Calu3 (cell line): ENCODE results near the gene DHRS7B. TPM values are rescaled to one million over a fixed set of nuclear protein-coding genes. Genes with fewer than 3 reads are reported as not detected.

ENCODE experiments used
- BruUV-seq: library from RNA; stranded (reverse); fragments of 400-500 nt; replicated peaks from 2 replicates; lab custom pipeline; 2021; lab: Mats Ljungman, UMichigan
- CTCF ChIA-PET: fragments of 300-600 bp; sonication (Branson Sonifier 250); formaldehyde crosslinking; loops from one replicate; lab custom pipeline; 2022; ENCODE audit warnings: antibody characterized with exemption; lab: Charles Lee
- DNase-seq: peaks from one replicate; pipeline ENCODE4 v3.0.0; 2022
- H3K27ac Mint-ChIP-seq: one replicate; pipeline ENCODE4 v1.8.0; 2022; ENCODE audit warnings: mixed read lengths; ENCODE audit not compliant: unreplicated experiment
- H3K27me3 Mint-ChIP-seq: one replicate; pipeline ENCODE4 v1.8.0; 2022; ENCODE audit warnings: mixed read lengths; ENCODE audit not compliant: unreplicated experiment
- H3K36me3 Mint-ChIP-seq: one replicate; pipeline ENCODE4 v1.8.0; 2022; ENCODE audit warnings: mild to moderate bottlenecking, moderate library complexity, mixed read lengths; ENCODE audit not compliant: insufficient read depth, unreplicated experiment
- H3K4me1 Mint-ChIP-seq: one replicate; pipeline ENCODE4 v1.8.0; 2022; ENCODE audit warnings: mild to moderate bottlenecking, low read depth, mixed read lengths; ENCODE audit not compliant: unreplicated experiment
- H3K4me3 Mint-ChIP-seq: one replicate; pipeline ENCODE4 v1.8.0; 2022; ENCODE audit warnings: mild to moderate bottlenecking, low read depth, moderate library complexity, mixed read lengths; ENCODE audit not compliant: unreplicated experiment
- H3K9me3 Mint-ChIP-seq: one replicate; pipeline ENCODE4 v1.8.0; 2022; ENCODE audit warnings: low read depth, mixed read lengths; ENCODE audit not compliant: unreplicated experiment
- intact Hi-C: fragments of 100-400 bp; cut with micrococcal nuclease; formaldehyde crosslinking; loops from one replicate; pipeline ENCODE4 v1.10.0; 2022; ENCODE audit not compliant: unreplicated experiment
- total RNA-seq: library from RNA; stranded (reverse); gene quantifications from 2 replicates; pipeline ENCODE4 v1.2.3, GENCODE V29; 2022
- TF ChIP-seq, protein P1 (sequence below): fragments of 200-600 bp; IDR thresholded peaks from one replicate; pipeline ENCODE4 v1.8.0; 2022; ENCODE audit warnings: antibody characterized with exemption; ENCODE audit not compliant: unreplicated experiment

The DHRS7B gene
- total RNA-seq, 1 experiment from 2014 or later: 15.3 TPM

DNA sequence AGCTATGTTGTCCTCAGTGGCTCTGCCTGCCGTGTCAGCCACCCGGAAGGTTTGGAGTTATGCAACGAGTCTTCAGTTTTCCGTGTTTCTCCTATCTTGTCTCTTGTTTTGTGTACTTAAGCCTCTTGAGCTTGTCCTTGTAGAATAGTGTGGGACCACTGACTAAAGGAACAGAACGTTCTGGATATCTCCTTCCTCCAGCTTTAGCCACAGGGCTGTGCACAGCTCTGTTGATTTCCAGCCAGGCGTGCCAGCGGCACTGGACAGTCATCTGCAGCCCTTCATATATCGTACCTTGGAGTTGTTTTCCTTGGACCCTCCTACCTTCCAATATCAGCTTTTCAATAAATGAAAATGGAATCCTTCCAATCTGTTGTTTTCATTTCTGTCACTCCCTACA is 47.4 kb downstream of the DHRS7B start:
- Mint-ChIP-seq H3K27ac (no peak overlapping the region), H3K27me3 (no peaks in the 10 kb centered on the region), H3K4me1 (no peaks in the 10 kb centered on the region), H3K4me3 (no peak overlapping the region), H3K9me3 (no peaks in the 10 kb centered on the region), H3K36me3 (peaks cover 3% of the 10 kb centered on the region)
- no peak for DNase-seq
- BruUV-seq: no TSS peak
- CTCF ChIA-PET: no interaction called here
- intact Hi-C loops: no loop called here
- TF ChIP-seq, protein P1, sequence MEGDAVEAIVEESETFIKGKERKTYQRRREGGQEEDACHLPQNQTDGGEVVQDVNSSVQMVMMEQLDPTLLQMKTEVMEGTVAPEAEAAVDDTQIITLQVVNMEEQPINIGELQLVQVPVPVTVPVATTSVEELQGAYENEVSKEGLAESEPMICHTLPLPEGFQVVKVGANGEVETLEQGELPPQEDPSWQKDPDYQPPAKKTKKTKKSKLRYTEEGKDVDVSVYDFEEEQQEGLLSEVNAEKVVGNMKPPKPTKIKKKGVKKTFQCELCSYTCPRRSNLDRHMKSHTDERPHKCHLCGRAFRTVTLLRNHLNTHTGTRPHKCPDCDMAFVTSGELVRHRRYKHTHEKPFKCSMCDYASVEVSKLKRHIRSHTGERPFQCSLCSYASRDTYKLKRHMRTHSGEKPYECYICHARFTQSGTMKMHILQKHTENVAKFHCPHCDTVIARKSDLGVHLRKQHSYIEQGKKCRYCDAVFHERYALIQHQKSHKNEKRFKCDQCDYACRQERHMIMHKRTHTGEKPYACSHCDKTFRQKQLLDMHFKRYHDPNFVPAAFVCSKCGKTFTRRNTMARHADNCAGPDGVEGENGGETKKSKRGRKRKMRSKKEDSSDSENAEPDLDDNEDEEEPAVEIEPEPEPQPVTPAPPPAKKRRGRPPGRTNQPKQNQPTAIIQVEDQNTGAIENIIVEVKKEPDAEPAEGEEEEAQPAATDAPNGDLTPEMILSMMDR: no peak

- Mint-ChIP-seq H3K36me3 (peaks cover 3% of the 10 kb centered on the region), H3K27ac (no peak overlapping the region), H3K9me3 (no peaks in the 10 kb centered on the region), H3K4me3 (no peak overlapping the region), H3K4me1 (no peaks in the 10 kb centered on the region), H3K27me3 (no peaks in the 10 kb centered on the region)
- intact Hi-C loops: no loop called here
- CTCF ChIA-PET: no interaction called here
- DNase-seq: no peak
- no TSS peak for BruUV-seq
- TF ChIP-seq, protein P1: no peak
Measured at GRCh38 chr17:21174713-21175112, 47.9 kb downstream of the DHRS7B start.

GRCh38 chr17:21176773-21177395 is 50.1 kb downstream of the DHRS7B start:
- BruUV-seq: no TSS peak
- no peak overlapping the region for H3K27ac Mint-ChIP-seq
- intact Hi-C loops: no loop called here

DNA sequence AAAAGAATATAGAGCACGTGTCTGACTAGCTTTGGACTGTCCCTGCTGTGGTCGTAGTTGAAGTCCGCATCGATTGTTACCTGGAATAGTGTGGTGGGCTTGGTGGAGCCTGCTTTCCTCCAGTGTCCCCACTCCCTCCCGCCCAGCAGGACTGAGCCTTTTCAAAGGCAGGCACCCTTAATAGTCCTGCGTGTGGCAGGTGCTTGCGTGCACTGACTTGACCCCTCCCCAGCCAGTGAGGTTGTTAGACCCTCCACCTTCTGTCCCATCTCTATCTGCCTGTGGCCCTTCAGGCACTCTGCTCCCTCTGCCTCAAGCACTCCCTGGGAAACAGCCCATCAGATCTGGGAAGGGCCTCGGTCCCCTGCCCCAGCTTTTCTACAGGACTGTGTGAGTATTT is 50.6 kb downstream of the DHRS7B start:
- Mint-ChIP-seq H3K4me1 (no peaks in the 10 kb centered on the region), H3K9me3 (no peaks in the 10 kb centered on the region), H3K4me3 (no peak overlapping the region), H3K27ac (no peak overlapping the region), H3K36me3 (no peaks in the 10 kb centered on the region), H3K27me3 (no peaks in the 10 kb centered on the region)
- no TSS peak for BruUV-seq
- intact Hi-C loops: no loop called here
- DNase-seq: no peak
- TF ChIP-seq, protein P1: no peak
- CTCF ChIA-PET: no interaction called here

More at GRCh38 chr17:21176773-21177395, 50.1 kb downstream of the DHRS7B start:
- DNase-seq: no peak
- CTCF ChIA-PET: no interaction called here
- no peaks in the 10 kb centered on the region for H3K4me1 Mint-ChIP-seq
- H3K9me3 Mint-ChIP-seq: no peaks in the 10 kb centered on the region
- TF ChIP-seq, protein P1: no peak
- no peaks in the 10 kb centered on the region for H3K27me3 Mint-ChIP-seq
- H3K36me3 Mint-ChIP-seq: peaks cover 1% of the 10 kb centered on the region
- no peak overlapping the region for H3K4me3 Mint-ChIP-seq
